ENCODE measurements around the gene TRIOBP. TPM values are rescaled to one million over a fixed set of nuclear protein-coding genes. Genes with fewer than 3 reads are reported as not detected.
"Not testable (repeated sequence)": the region's sequence is repeated elsewhere in the genome, so short reads cannot be mapped to it uniquely, and the experiment has no call there.

TRIOBP gene
- polyA plus RNA-seq, 1 donor (not counting 4 experiments of a cell fraction or from before 2014, with no cell fraction given), result 22.2 TPM

GRCh38 chr22:37716708-37717107, 19.9 kb downstream of the TRIOBP start:
- FAIRE-seq (peak; percentile 94), DNase-seq (ENCODE audit: low read depth, low spot score) (peak; percentile 7)
- peaks cover 0 to 2% of the 10 kb centered on the region in 2 experiments for H3K36me3 ChIP-seq (ENCODE audit: control insufficient read depth in 2 of 2, extremely low read depth in 1 of 2, insufficient read depth in 2 of 2, low read length in 2 of 2)
- H3K27me3 ChIP-seq (ENCODE audit: control insufficient read depth, extremely low read depth, insufficient read depth, low read length), result no peaks in the 10 kb centered on the region
- H4K20me1 ChIP-seq (ENCODE audit: control insufficient read depth, extremely low read depth, insufficient read depth, low read length), result no peaks in the 10 kb centered on the region
- H3K9me1 ChIP-seq (ENCODE audit: control insufficient read depth, extremely low read depth, insufficient read depth, low read length), result no peaks in the 10 kb centered on the region
- H3K9me3 ChIP-seq (ENCODE audit: control insufficient read depth, low read depth, low read length), result no peaks in the 10 kb centered on the region
- H3K4me1 ChIP-seq (ENCODE audit: control insufficient read depth, extremely low read depth, insufficient read depth, low read length), result peaks cover 8% of the 10 kb centered on the region
- peak overlapping the region; percentile 50 for H3K9ac ChIP-seq (ENCODE audit: control insufficient read depth, extremely low read depth, insufficient read depth, low read length)
- H3K4me3 ChIP-seq (ENCODE audit: control insufficient read depth in 2 of 3, extremely low read depth in 1 of 3, insufficient read depth in 2 of 3, low read depth in 1 of 3, low read length in 3 of 3), result peak overlapping the region in 1 of 3 experiments; percentile 37
- dilution Hi-C loops (cut with MboI; ENCODE audit: extremely low pct_ligation_motif_present, low sequenced_read_pairs), result no loop called here
- no peaks in the 10 kb centered on the region for H3K79me2 ChIP-seq (ENCODE audit: control insufficient read depth, insufficient read depth, low read length)
- TF ChIP-seq EZH2 (IDR thresholded peaks at IDR 0.05; ENCODE audit: low read length) (no peak), CTCF (optimal IDR thresholded peaks at IDR 0.05 in 1 of 3, IDR thresholded peaks at IDR 0.05 in 1 of 3, conservative IDR thresholded peaks at IDR 0.05 in 1 of 3; ENCODE audit: extremely low read depth in 1 of 3, insufficient read depth in 2 of 3, low read length in 3 of 3) (no peak)
- peak overlapping the region; percentile 56 for H2AFZ ChIP-seq (ENCODE audit: control insufficient read depth, low read length)
- H3K4me2 ChIP-seq (ENCODE audit: control insufficient read depth, extremely low read depth, insufficient read depth, low read depth, low read length), result peak overlapping the region; percentile 58
- peak overlapping the region; percentile 55 for H3K27ac ChIP-seq (ENCODE audit: control insufficient read depth, insufficient read depth, low read length)

GRCh38 chr22:37717235-37717634, 20.4 kb downstream of the TRIOBP start:
- peak overlapping the region; percentile 50 for H3K9ac ChIP-seq (ENCODE audit: control insufficient read depth, extremely low read depth, insufficient read depth, low read length)
- dilution Hi-C loops (cut with MboI; ENCODE audit: extremely low pct_ligation_motif_present, low sequenced_read_pairs); H3K4me1 ChIP-seq (ENCODE audit: control insufficient read depth, extremely low read depth, insufficient read depth, low read length); H3K79me2 ChIP-seq (ENCODE audit: control insufficient read depth, insufficient read depth, low read length); DNase-seq (ENCODE audit: low read depth, low spot score); H3K9me3 ChIP-seq (ENCODE audit: control insufficient read depth, low read depth, low read length); H3K9me1 ChIP-seq (ENCODE audit: control insufficient read depth, extremely low read depth, insufficient read depth, low read length); H3K27me3 ChIP-seq (ENCODE audit: control insufficient read depth, extremely low read depth, insufficient read depth, low read length); H4K20me1 ChIP-seq (ENCODE audit: control insufficient read depth, extremely low read depth, insufficient read depth, low read length); FAIRE-seq; H3K36me3 ChIP-seq (ENCODE audit: control insufficient read depth in 2 of 2, extremely low read depth in 1 of 2, insufficient read depth in 2 of 2, low read length in 2 of 2): not testable (repeated sequence)
- peak overlapping the region; percentile 58 for H3K4me2 ChIP-seq (ENCODE audit: control insufficient read depth, extremely low read depth, insufficient read depth, low read depth, low read length)
- peak overlapping the region; percentile 55 for H3K27ac ChIP-seq (ENCODE audit: control insufficient read depth, insufficient read depth, low read length)
- H3K4me3 ChIP-seq (ENCODE audit: control insufficient read depth in 2 of 3, extremely low read depth in 1 of 3, insufficient read depth in 2 of 3, low read depth in 1 of 3, low read length in 3 of 3), result peak overlapping the region in 1 of 3 experiments; percentile 37
- peak overlapping the region; percentile 56 for H2AFZ ChIP-seq (ENCODE audit: control insufficient read depth, low read length)

- H3K4me2 ChIP-seq (ENCODE audit: control insufficient read depth, extremely low read depth, insufficient read depth, low read depth, low read length); H3K4me3 ChIP-seq (ENCODE audit: control insufficient read depth in 2 of 3, extremely low read depth in 1 of 3, insufficient read depth in 2 of 3, low read depth in 1 of 3, low read length in 3 of 3); H3K79me2 ChIP-seq (ENCODE audit: control insufficient read depth, insufficient read depth, low read length); dilution Hi-C loops (cut with MboI; ENCODE audit: extremely low pct_ligation_motif_present, low sequenced_read_pairs); H3K4me1 ChIP-seq (ENCODE audit: control insufficient read depth, extremely low read depth, insufficient read depth, low read length); H3K9ac ChIP-seq (ENCODE audit: control insufficient read depth, extremely low read depth, insufficient read depth, low read length); FAIRE-seq; H3K9me3 ChIP-seq (ENCODE audit: control insufficient read depth, low read depth, low read length); DNase-seq (ENCODE audit: low read depth, low spot score); H3K36me3 ChIP-seq (ENCODE audit: control insufficient read depth in 2 of 2, extremely low read depth in 1 of 2, insufficient read depth in 2 of 2, low read length in 2 of 2); H4K20me1 ChIP-seq (ENCODE audit: control insufficient read depth, extremely low read depth, insufficient read depth, low read length); H2AFZ ChIP-seq (ENCODE audit: control insufficient read depth, low read length); H3K27me3 ChIP-seq (ENCODE audit: control insufficient read depth, extremely low read depth, insufficient read depth, low read length); H3K9me1 ChIP-seq (ENCODE audit: control insufficient read depth, extremely low read depth, insufficient read depth, low read length); H3K27ac ChIP-seq (ENCODE audit: control insufficient read depth, insufficient read depth, low read length): not testable (repeated sequence)
Measured at GRCh38 chr22:37717746-37718305, 21.0 kb downstream of the TRIOBP start.
